KOPT-K1 (cell line): ENCODE data around the gene HSD3B7.

Experiments used
- H3K27ac ChIP-seq: fragments of 200-600 bp; sonication (generic); 2 replicates; pipeline ENCODE4 v1.5.1; 2016; ENCODE audit warnings: antibody characterized with exemption, mild to moderate bottlenecking, low read depth, low read length; ENCODE audit not compliant: poor library complexity, severe bottlenecking
- H3K36me3 ChIP-seq: fragments of 200-600 bp; sonication (generic); 2 replicates; pipeline ENCODE4 v1.5.1; 2017; ENCODE audit warnings: antibody characterized with exemption, mild to moderate bottlenecking, low read length, moderate library complexity; ENCODE audit not compliant: insufficient read depth
- H3K9me3 ChIP-seq: fragments of 200-600 bp; sonication (generic); 2 replicates; pipeline ENCODE4 v1.5.1; 2017; ENCODE audit warnings: antibody characterized with exemption, low read length, mild to moderate bottlenecking; ENCODE audit not compliant: insufficient read depth, poor library complexity, severe bottlenecking

HSD3B7 gene

GRCh38 chr16:31033709-31034492, 48.9 kb downstream of the HSD3B7 start:
- H3K27ac ChIP-seq = peak overlapping the region; percentile 55
- H3K9me3 ChIP-seq = no peaks in the 10 kb centered on the region
- peaks cover 8% of the 10 kb centered on the region; the same call in 1 of the 2 replicates for H3K36me3 ChIP-seq

GRCh38 chr16:31036691-31037090, 51.7 kb downstream of the HSD3B7 start:
- H3K9me3 ChIP-seq = no peaks in the 10 kb centered on the region
- no peak overlapping the region for H3K27ac ChIP-seq
- H3K36me3 ChIP-seq = peaks cover 24% of the 10 kb centered on the region; the same call in 1 of the 2 replicates
